ENCODE data around the gene RBM3. TPM values are rescaled to one million over a fixed set of nuclear protein-coding genes. Genes with fewer than 3 reads are reported as not detected.

The RBM3 gene
- total RNA-seq, 1 donor from 2014 or later, result 121 TPM

GRCh38 chrX:48560681-48561080 is 13.6 kb upstream of the RBM3 start:
- intact Hi-C loops (cut with micrococcal nuclease), result no loop called here
- H3K4me3 ChIP-seq, result no peak overlapping the region
- H3K4me1 ChIP-seq, result peaks cover 12% of the 10 kb centered on the region
- H3K36me3 ChIP-seq, result peaks cover 21% of the 10 kb centered on the region
- TF ChIP-seq, protein P1, sequence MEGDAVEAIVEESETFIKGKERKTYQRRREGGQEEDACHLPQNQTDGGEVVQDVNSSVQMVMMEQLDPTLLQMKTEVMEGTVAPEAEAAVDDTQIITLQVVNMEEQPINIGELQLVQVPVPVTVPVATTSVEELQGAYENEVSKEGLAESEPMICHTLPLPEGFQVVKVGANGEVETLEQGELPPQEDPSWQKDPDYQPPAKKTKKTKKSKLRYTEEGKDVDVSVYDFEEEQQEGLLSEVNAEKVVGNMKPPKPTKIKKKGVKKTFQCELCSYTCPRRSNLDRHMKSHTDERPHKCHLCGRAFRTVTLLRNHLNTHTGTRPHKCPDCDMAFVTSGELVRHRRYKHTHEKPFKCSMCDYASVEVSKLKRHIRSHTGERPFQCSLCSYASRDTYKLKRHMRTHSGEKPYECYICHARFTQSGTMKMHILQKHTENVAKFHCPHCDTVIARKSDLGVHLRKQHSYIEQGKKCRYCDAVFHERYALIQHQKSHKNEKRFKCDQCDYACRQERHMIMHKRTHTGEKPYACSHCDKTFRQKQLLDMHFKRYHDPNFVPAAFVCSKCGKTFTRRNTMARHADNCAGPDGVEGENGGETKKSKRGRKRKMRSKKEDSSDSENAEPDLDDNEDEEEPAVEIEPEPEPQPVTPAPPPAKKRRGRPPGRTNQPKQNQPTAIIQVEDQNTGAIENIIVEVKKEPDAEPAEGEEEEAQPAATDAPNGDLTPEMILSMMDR (IDR thresholded peaks at IDR 0.05; ENCODE audit: borderline replicate concordance), result no peak
- H3K27me3 ChIP-seq (ENCODE audit: low read depth), result no peaks in the 10 kb centered on the region
- DNase-seq, result no peak
- no peaks in the 10 kb centered on the region for H3K9me3 ChIP-seq (replicated peaks)
- H3K27ac ChIP-seq (replicated peaks), result no peak overlapping the region

GRCh38 chrX:48569958-48570357 is 4.3 kb upstream of the RBM3 start:
- Histone ChIP-seq H3K4me1 (peaks cover 4% of the 10 kb centered on the region), H3K27ac (replicated peaks) (no peak overlapping the region), H3K36me3 (no peaks in the 10 kb centered on the region), H3K9me3 (replicated peaks) (no peaks in the 10 kb centered on the region), H3K4me3 (no peak overlapping the region), H3K27me3 (ENCODE audit: low read depth) (no peaks in the 10 kb centered on the region)
- TF ChIP-seq, protein P1 (IDR thresholded peaks at IDR 0.05; ENCODE audit: borderline replicate concordance), result no peak
- DNase-seq, result no peak
- intact Hi-C loops (cut with micrococcal nuclease), result no loop called here

GRCh38 chrX:48573690-48574269 is 504 bp upstream of the RBM3 start:
- H3K27me3 ChIP-seq (ENCODE audit: low read depth), result no peaks in the 10 kb centered on the region
- TF ChIP-seq, protein P1 (IDR thresholded peaks at IDR 0.05; ENCODE audit: borderline replicate concordance), result no peak
- intact Hi-C loops (cut with micrococcal nuclease), result no loop called here
- peak overlapping the region; percentile 83 for H3K4me3 ChIP-seq
- H3K27ac ChIP-seq (replicated peaks), result peak overlapping the region; percentile 99
- DNase-seq, result peak; percentile 38
- H3K9me3 ChIP-seq (replicated peaks), result no peaks in the 10 kb centered on the region
- peaks cover 26% of the 10 kb centered on the region for H3K4me1 ChIP-seq
- H3K36me3 ChIP-seq, result peaks cover 37% of the 10 kb centered on the region

GRCh38 chrX:48575642-48576041 is 1.4 kb downstream of the RBM3 start:
- Histone ChIP-seq H3K9me3 (replicated peaks) (no peaks in the 10 kb centered on the region), H3K27ac (replicated peaks) (peak overlapping the region; percentile 99), H3K36me3 (peaks cover 42% of the 10 kb centered on the region), H3K4me1 (peaks cover 26% of the 10 kb centered on the region), H3K27me3 (ENCODE audit: low read depth) (no peaks in the 10 kb centered on the region), H3K4me3 (peak overlapping the region; percentile 83)
- DNase-seq, result no peak
- intact Hi-C loops (cut with micrococcal nuclease), result no loop called here
- TF ChIP-seq, protein P1 (IDR thresholded peaks at IDR 0.05; ENCODE audit: borderline replicate concordance), result no peak

GRCh38 chrX:48576108-48576507 is 1.8 kb downstream of the RBM3 start:
- H3K36me3 ChIP-seq, result peaks cover 42% of the 10 kb centered on the region
- DNase-seq, result no peak
- H3K27ac ChIP-seq (replicated peaks), result peak overlapping the region; percentile 99
- TF ChIP-seq, protein P1 (IDR thresholded peaks at IDR 0.05; ENCODE audit: borderline replicate concordance), result no peak
- intact Hi-C loops (cut with micrococcal nuclease), result no loop called here
- H3K4me3 ChIP-seq, result peak overlapping the region; percentile 83
- peaks cover 26% of the 10 kb centered on the region for H3K4me1 ChIP-seq
- H3K27me3 ChIP-seq (ENCODE audit: low read depth), result no peaks in the 10 kb centered on the region
- no peaks in the 10 kb centered on the region for H3K9me3 ChIP-seq (replicated peaks)
